Stimulated activated CD8-positive, alpha-beta memory T cell treated with anti-CD3 and anti-CD28 coated beads, Interleukin-4, amount 100 ng/mL, for 24 hours (primary cell): ENCODE data around the gene RNASE13.
"Not testable (repeated sequence)": the region's sequence is repeated elsewhere in the genome, so short reads cannot be mapped to it uniquely, and the experiment has no call there.

Source experiments
- DNase-seq: peaks from one replicate; pipeline ENCODE4 v3.0.0-alpha.2; 2020; ENCODE audit warnings: low read depth

RNASE13 gene

DNA sequence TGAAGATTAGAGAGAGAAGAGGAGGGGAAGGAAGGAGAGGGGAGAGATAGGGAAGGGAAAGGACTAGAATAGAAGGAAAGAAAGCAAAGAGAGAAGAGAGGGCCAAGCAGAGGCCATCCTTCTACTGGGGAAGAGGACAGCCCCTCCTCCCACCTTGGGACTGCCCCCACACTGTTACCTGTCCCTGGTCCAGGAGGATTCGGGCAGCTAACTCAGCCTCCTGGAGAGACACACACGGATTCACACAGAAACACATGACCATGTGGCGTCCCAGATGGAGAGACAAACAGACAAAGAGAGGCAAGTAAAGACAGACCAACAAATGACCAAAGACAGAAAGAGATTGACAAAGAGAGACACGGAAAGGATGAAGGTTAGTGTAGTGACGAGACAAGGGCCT, 11.9 kb downstream of the RNASE13 start:
- DNase-seq: no peak

GRCh38 chr14:21020977-21021545, 13.5 kb downstream of the RNASE13 start:
- DNase-seq: no peak

- no peak for DNase-seq
These were observed 15.2 kb downstream of the RNASE13 start for GRCh38 chr14:21019366-21019765.

DNA sequence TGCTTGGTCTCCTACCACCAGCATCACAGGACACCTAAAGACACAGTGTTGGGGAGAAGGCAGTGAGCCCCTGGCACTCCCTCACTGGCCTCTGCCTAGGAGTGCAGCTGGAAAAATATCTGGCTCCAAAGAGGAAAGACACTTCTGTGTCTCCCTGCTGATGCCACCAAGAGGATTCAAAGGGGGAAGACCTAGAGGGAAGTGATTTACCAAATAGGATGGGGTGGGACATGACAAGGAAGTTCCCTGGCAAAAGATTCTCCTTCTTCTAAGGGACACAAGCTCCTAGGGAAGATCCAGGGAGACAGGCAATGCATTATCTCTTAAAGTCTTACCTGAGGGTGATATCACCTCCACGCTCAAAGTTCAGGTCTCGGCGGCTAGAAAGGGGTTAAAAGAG, 15.8 kb downstream of the RNASE13 start:
- DNase-seq: no peak

GRCh38 chr14:21018286-21018685, 16.3 kb downstream of the RNASE13 start:
- no peak for DNase-seq

DNA sequence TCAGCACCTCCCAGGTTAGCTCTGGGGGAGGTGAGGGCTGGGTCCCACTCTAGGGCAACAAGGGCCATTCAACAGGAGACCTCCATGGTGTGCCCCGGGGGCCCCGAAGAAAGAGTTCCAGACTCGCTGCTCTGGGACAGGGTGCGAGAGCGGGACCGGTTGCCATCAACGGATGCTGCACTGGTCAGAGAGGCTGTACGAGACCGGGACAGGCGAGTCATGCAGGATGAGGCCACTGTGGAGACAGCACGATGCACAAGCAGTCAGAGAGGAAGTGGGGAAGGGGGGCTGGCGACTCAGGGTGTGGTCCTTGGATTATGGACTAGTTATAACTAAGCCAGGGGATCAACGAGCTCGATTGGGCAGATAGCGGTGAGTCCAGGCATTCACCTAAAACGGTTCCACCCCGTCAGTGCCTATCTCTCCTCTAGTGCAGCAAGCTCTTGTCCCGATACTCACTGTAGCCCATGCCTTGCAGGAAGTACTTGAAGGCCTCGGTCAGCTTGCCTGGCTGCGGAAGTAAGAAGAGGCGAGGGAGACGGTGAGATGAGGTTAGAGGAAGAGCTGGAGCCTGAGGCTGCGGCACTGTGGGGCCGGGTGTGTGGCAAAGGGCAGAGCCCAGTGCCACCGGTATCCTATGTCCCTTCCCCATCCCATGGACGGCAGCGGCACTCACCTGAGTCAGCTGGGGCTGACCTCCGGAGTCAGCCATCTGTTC, 16.9 kb downstream of the RNASE13 start:
- DNase-seq: no peak

GRCh38 chr14:21016413-21017190, 18.0 kb downstream of the RNASE13 start:
- no peak for DNase-seq

GRCh38 chr14:21015312-21015711, 19.3 kb downstream of the RNASE13 start:
- no peak for DNase-seq

- DNase-seq: peak; percentile 57
These were observed 19.8 kb downstream of the RNASE13 start for GRCh38 chr14:21014761-21015190.

DNA sequence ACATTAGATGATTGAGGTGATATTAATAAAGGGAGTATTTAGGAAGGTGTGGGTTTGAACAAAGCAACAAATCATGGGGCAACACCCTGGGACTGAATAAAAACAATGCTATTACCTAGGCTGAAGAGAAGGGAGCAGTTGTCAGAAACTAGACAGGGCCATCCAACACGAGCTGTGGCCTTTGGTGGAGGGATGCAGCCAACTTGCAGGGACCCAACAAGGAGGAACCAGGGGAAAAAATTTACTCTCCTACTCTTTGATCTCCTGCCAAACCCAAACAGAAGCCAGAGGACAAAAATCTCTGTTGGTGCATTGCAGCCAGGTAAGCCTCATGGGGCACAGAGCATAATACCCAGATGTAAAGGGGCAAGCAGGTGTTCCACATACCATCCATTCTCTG, 23.5 kb downstream of the RNASE13 start:
- DNase-seq: no peak

DNA sequence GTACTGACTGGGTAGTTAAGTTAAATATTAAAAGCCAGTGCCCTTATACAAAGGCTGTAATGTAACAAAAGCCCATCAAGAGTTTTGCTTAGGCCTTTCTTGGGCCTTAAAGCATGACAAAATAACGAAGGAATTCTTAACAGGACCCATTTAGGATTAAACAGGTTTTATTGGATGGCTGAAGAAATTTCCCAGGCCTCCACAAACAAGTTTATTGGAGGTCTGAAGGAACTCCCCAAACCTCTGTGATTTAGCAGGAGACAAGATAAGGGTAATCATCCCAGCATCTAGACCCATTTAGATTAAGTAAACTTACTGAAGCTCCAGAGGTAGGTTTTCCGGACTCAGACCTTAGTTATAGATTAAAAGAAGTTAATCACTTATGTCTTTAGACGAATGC, 24.9 kb downstream of the RNASE13 start:
- not testable (repeated sequence) for DNase-seq

- DNase-seq: no peak
These were observed 30.7 kb downstream of the RNASE13 start for GRCh38 chr14:21003788-21004346.

DNA sequence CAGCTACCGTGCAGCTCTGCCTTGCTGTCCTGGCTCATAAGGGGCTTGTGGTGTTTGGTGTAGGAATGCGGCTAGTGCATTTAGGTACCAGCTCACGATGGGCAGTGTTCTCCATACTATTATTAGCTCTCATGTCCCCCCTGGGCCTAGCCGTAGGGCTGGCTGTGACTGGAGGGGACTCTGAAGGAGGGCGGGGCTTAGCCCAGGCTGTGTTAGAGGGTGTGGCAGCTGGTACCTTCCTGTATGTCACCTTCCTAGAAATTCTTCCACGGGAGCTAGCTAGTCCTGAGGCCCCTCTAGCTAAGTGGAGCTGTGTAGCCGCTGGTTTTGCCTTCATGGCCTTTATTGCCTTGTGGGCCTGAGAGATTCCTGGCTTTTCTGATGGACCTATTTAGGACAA, 33.4 kb downstream of the RNASE13 start:
- no peak for DNase-seq

GRCh38 chr14:20999591-20999990, 35.0 kb downstream of the RNASE13 start:
- DNase-seq: no peak

DNA sequence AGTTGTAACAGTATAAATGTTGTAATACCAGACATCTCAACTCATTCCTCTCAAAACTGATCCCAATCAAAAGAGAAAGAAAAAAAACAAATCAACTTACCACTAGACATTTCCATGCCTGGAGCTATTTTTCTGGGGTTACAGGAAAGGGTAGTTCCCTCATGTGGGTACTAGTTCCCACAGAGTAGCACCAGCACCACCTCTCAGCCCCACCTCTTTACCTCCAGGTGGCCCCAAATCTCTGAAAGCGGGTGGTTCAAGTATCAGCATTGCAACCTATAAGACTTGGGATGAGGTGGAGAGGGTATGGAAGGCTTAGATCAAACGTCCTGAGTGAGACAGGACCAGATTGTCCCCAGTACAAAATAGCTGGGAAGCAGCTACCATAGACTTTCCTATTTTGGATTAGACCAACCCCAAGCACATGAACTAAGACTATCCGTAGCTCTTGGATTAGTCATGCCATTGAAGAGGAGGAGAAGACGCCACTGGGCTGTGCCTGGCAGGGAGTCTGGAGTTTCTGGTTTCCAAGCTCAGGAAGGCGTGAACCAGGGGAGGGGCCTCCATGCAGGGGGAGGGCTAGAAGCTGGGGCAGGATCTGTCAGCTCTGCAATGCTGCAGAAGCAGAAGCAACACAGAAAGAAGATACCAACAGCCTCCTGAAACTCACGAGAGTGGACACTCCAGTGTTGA, 35.8 kb downstream of the RNASE13 start, which contains the start of gene SLC39A2:
TSS of gene SLC39A2 (plus strand) at position 620 of the 693 bp plus-strand sequence. CDS start 154 bp downstream, outside the sequence.
- DNase-seq: no peak

DNA sequence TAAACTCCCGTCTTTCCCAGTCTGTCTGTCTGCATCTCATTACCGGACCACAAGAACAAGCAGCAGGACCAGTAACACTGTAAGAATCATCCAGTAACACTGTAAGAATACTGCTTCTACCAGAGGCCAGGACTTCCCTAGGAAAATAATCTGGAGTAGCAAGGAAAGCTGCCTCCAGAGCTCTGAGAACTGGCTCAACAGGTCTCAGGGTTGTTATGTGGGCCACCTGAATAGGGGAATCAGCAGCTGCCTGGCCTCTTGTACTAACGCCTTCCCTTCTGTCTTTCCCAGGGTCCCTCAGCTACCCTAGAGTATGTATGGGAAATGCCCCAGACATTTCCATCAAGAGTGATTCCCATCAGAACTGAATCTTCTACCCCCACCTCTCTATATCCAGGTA, 36.5 kb downstream of the RNASE13 start:
- no peak for DNase-seq

DNA sequence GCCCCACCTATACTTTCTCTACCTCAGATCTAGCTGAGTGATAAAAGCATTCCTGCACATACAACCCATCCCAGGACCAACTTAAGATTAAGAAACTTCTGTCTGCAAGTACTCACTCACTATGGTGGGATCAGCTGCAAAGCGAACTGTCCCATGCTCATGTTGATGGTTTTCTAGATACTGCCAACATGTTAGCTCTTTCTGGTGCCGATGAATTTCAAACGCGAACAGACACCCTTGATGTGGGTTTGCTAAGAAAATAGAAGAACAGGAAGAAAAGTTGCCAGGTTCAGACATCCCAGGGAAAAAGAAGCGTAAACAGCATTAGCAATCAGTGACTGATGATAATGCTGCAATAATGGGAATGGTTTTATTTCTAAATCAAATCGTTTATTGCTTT, 37.0 kb downstream of the RNASE13 start:
- DNase-seq: no peak

GRCh38 chr14:20997115-20997514, 37.5 kb downstream of the RNASE13 start:
- no peak for DNase-seq

- DNase-seq: no peak
These were observed 38.1 kb downstream of the RNASE13 start for GRCh38 chr14:20996521-20996920.

DNA sequence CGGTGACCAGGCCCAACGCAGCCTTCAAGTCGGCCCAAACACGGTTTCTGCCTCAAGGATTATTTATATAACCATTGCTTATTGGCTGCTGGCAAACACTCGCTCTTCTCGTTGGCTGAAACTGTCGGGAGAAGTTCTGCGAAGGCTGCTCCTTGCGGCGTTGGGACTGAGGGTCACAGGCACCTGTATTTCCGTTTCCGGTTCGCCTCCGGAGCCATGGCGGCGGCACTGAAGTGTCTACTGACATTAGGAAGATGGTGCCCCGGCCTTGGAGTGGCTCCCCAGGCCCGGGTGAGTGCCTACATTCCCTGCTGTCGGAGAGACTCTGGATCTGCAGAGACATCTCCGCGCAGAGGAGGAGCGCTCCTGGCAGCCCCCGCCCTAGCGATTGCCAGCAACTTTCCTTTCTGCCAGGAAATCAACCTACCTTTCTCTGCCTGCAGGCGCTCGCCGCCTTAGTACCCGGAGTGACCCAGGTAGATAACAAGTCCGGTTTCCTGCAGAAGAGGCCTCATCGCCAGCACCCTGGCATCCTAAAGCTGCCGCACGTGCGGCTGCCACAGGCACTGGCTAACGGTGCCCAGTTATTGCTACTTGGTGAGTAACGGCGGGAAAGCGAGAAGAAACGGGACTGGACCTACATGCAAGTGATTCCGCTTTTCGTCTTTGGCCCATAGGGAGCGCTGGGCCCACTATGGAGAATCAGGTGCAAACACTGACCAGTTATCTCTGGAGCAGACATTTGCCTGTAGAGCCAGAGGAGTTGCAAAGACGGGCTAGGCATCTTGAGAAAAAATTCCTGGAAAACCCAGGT, 44.6 kb downstream of the RNASE13 start, which contains the start of gene METTL17:
TSS of gene METTL17 (plus strand) at position 194 of the 814 bp plus-strand sequence. CDS start at position 217, 23 bp downstream.
- DNase-seq: peak; percentile 79

DNA sequence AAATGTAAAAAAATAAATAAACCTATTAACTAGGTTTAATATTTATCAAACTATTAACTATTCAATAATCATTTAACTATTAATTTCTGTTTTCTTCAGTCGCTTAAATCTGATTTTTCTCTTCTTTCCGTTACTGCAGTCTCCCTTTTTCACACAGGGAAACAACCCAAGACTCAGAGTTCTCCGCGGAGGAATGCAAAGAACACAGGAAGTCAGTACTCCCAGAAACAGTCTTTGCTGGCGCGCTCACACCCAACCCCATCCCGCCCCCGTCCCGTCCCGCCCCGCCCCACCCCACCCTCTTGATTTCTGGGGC, 45.2 kb downstream of the RNASE13 start:
- DNase-seq: no peak
